ENCODE results near the gene GRAMD4. TPM values are rescaled to one million over a fixed set of nuclear protein-coding genes. Genes with fewer than 3 reads are reported as not detected.

Gene GRAMD4
- polyA plus RNA-seq, 2 of the 4 experiments (the other 2 are of a cell fraction) = 7.7 to 13.1 TPM

DNA sequence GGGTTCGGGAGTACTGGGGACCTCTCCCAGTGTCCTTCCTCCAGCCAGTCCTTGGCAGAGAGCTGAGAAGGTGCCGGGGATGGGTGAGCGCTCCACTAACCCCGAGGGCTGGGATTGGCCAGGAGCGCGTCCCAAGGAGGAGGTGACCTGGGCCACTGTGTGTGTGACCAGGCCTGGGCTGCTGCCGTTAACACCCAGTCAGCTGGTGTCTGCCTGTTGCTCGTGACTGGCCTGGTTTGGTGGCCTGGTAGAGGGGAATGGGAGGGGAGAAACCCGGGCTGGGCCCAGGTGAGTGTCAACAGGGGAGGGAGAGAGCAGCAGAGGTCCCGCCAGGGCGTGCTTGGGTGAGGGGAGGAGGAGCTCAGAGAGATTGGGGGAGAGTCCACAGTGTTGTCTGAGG is 29.9 kb upstream of the GRAMD4 start:
- DNase-seq (ENCODE audit: low read depth in 1 of 2, low spot score in 1 of 2) (no peak), FAIRE-seq (no peak), ATAC-seq (no peak)
- H3K4me2 ChIP-seq = no peak overlapping the region
- H3K9me3 ChIP-seq = no peaks in the 10 kb centered on the region
- no peak overlapping the region for H3K27ac ChIP-seq
- POLR2A ChIA-PET = no interaction called here
- no peaks in the 10 kb centered on the region for H3K4me1 ChIP-seq
- 100% methylated on average over 2 of the region's 11 CpGs for WGBS (ENCODE audit: missing lambda C conversion rate)
- CTCF ChIA-PET = interaction anchor here (0.9 kb wide), 1 partner anchor 27 kb away, joined by 3 read pairs; no protein-coding TSS in a partner anchor
- TF ChIP-seq FOSL2 (IDR thresholded peaks at IDR 0.05) (no peak), FOSL2 (CRISPR knock-in tag; IDR thresholded peaks at IDR 0.05) (no peak), SREBF2 (IDR thresholded peaks at IDR 0.05) (no peak), POLR2AphosphoS2 (conservative IDR thresholded peaks at IDR 0.05; ENCODE audit: low read length) (no peak), JUN (IDR thresholded peaks at IDR 0.05) (no peak)
- TF ChIP-seq, protein P1, sequence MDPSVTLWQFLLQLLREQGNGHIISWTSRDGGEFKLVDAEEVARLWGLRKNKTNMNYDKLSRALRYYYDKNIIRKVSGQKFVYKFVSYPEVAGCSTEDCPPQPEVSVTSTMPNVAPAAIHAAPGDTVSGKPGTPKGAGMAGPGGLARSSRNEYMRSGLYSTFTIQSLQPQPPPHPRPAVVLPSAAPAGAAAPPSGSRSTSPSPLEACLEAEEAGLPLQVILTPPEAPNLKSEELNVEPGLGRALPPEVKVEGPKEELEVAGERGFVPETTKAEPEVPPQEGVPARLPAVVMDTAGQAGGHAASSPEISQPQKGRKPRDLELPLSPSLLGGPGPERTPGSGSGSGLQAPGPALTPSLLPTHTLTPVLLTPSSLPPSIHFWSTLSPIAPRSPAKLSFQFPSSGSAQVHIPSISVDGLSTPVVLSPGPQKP (IDR thresholded peaks at IDR 0.05; ENCODE audit: low read depth, low read length) = no peak
- TF ChIP-seq, protein P2, sequence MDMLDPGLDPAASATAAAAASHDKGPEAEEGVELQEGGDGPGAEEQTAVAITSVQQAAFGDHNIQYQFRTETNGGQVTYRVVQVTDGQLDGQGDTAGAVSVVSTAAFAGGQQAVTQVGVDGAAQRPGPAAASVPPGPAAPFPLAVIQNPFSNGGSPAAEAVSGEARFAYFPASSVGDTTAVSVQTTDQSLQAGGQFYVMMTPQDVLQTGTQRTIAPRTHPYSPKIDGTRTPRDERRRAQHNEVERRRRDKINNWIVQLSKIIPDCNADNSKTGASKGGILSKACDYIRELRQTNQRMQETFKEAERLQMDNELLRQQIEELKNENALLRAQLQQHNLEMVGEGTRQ (IDR thresholded peaks at IDR 0.05) = no peak
- H3K4me3 ChIP-seq = no peak overlapping the region

DNA sequence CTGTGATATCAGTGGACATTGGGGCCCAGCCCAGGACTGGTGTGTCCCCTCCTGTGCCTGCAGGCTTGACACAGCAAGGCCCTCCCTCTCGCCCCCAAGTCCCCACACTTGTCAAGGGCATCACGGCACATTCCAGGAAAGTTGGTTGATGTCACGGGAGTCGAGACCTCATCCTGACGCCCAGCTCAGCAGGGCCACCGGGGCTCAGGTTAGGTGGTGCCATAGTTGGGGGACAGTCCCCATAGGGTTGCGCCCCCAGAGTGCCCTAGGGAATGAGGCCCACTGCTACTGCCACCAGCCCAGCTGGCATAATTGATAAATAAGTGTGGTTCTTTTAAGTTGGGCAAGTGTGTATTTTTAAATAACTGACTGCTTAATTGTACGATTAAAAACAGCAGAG is 28.3 kb upstream of the GRAMD4 start:
- 95% methylated on average over 2 of the region's 8 CpGs for WGBS (ENCODE audit: missing lambda C conversion rate)
- Histone ChIP-seq H3K4me2 (no peak overlapping the region), H3K4me3 (no peak overlapping the region), H3K9me3 (no peaks in the 10 kb centered on the region), H3K4me1 (no peaks in the 10 kb centered on the region), H3K27ac (no peak overlapping the region)
- no peak for ATAC-seq
- TF ChIP-seq ZFP36 (IDR thresholded peaks at IDR 0.05; ENCODE audit: borderline replicate concordance, partially characterized antibody) (no peak), HDAC2 (IDR thresholded peaks at IDR 0.05) (no peak), MAFK (IDR thresholded peaks at IDR 0.05; ENCODE audit: partially characterized antibody) (no peak), SREBF2 (IDR thresholded peaks at IDR 0.05) (no peak), TP53 (CRISPR knock-in tag; IDR thresholded peaks at IDR 0.05) (no peak), TFCP2L1 (CRISPR knock-in tag; IDR thresholded peaks at IDR 0.05) (no peak)
- TF ChIP-seq, protein P3, sequence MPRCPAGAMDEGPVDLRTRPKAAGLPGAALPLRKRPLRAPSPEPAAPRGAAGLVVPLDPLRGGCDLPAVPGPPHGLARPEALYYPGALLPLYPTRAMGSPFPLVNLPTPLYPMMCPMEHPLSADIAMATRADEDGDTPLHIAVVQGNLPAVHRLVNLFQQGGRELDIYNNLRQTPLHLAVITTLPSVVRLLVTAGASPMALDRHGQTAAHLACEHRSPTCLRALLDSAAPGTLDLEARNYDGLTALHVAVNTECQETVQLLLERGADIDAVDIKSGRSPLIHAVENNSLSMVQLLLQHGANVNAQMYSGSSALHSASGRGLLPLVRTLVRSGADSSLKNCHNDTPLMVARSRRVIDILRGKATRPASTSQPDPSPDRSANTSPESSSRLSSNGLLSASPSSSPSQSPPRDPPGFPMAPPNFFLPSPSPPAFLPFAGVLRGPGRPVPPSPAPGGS (IDR thresholded peaks at IDR 0.05) = no peak
- TF ChIP-seq, protein P4, sequence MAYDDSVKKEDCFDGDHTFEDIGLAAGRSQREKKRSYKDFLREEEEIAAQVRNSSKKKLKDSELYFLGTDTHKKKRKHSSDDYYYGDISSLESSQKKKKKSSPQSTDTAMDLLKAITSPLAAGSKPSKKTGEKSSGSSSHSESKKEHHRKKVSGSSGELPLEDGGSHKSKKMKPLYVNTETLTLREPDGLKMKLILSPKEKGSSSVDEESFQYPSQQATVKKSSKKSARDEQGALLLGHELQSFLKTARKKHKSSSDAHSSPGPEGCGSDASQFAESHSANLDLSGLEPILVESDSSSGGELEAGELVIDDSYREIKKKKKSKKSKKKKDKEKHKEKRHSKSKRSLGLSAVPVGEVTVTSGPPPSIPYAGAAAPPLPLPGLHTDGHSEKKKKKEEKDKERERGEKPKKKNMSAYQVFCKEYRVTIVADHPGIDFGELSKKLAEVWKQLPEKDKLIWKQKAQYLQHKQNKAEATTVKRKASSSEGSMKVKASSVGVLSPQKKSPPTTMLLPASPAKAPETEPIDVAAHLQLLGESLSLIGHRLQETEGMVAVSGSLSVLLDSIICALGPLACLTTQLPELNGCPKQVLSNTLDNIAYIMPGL (CRISPR knock-in tag; IDR thresholded peaks at IDR 0.05; ENCODE audit: borderline replicate concordance) = no peak
- ChIA-PET CTCF (no interaction called here), POLR2A (no interaction called here)
- no peak for FAIRE-seq
- no peak for DNase-seq (ENCODE audit: low read depth in 1 of 2, low spot score in 1 of 2)

DNA sequence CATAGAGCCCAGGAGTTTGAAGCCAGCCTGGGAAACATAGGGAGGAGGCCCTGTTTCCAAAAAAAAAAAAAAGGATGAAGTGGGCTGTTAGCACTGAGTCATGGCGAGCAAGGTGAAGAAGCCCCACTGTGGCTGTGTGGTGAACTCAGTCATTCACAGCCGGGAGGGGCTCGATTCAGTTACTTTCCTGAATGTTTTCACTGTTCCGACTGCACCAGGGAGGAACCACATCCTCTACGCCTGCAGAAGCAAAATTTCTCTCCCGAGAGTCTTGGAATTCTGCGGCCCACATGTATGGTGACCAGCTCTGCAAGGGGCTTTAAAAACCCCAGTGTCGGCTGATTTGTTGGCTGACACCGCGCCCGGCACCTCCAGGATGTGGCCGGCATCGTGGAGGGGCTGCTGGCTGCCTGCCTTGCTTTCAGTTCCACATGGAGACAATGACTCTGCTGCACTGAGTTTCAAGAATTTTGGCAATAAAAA is 27.8 kb upstream of the GRAMD4 start:
- Histone ChIP-seq H3K4me3 (no peak overlapping the region), H3K27ac (no peak overlapping the region), H3K4me1 (no peaks in the 10 kb centered on the region), H3K4me2 (no peak overlapping the region), H3K9me3 (no peaks in the 10 kb centered on the region)
- DNase-seq (ENCODE audit: low read depth in 1 of 2, low spot score in 1 of 2) (no peak), FAIRE-seq (no peak), ATAC-seq (no peak)
- ChIA-PET CTCF (no interaction called here), POLR2A (no interaction called here)
- TF ChIP-seq POLR2A (IDR thresholded peaks at IDR 0.05; ENCODE audit: low read length) (no peak), EP300 (IDR thresholded peaks at IDR 0.05) (no peak), ZFP36 (IDR thresholded peaks at IDR 0.05; ENCODE audit: borderline replicate concordance, partially characterized antibody) (no peak), TP53 (CRISPR knock-in tag; IDR thresholded peaks at IDR 0.05) (no peak), SMC3 (IDR thresholded peaks at IDR 0.05) (no peak), ZNF302 (CRISPR knock-in tag; IDR thresholded peaks at IDR 0.05) (no peak)
- TF ChIP-seq, protein P5, sequence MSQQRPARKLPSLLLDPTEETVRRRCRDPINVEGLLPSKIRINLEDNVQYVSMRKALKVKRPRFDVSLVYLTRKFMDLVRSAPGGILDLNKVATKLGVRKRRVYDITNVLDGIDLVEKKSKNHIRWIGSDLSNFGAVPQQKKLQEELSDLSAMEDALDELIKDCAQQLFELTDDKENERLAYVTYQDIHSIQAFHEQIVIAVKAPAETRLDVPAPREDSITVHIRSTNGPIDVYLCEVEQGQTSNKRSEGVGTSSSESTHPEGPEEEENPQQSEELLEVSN (IDR thresholded peaks at IDR 0.05; ENCODE audit: borderline replicate concordance, low read depth) = no peak
- TF ChIP-seq, protein P3 (IDR thresholded peaks at IDR 0.05) = no peak
- WGBS (ENCODE audit: missing lambda C conversion rate) = 79% methylated on average over 11 of the region's 13 CpGs
